K562 (cell line): Measurements from ENCODE around the gene DPF1. TPM values are rescaled to one million over a fixed set of nuclear protein-coding genes. Genes with fewer than 3 reads are reported as not detected.

Experiments used
- ATAC-seq: fragments of 200-7000 bp; cut with Tn5 transposase; 3 replicates; pipeline ENCODE4 v1.9.1; 2020; ENCODE audit warnings: moderate library complexity
- BruUV-seq: library from RNA; stranded (reverse); fragments of 400-500 nt; replicated peaks from 2 replicates; lab custom pipeline; 2021; lab: Mats Ljungman, UMichigan
- CTCF ChIA-PET: fragments of 300-600 bp; formaldehyde crosslinking; extraction: SDS; loops from one replicate; lab custom pipeline; 2021; ENCODE audit warnings: low intra/inter-chr PET ratio; lab: Yijun Ruan, JAX
- POLR2A ChIA-PET: fragments of 300-600, 350-650 bp; sonication (Branson Sonifier 250); formaldehyde crosslinking; extraction: SDS; loops from one replicate; lab custom pipeline; 2021; ENCODE audit warnings: antibody characterized with exemption, inconsistent platforms; lab: Yijun Ruan, JAX
- DNase-seq, 4 experiments: peaks; one replicate each; pipeline versions ENCODE4 v3.0.0 to v3.0.0-alpha.2; 2011 to 2018; ENCODE audit warnings: low spot score in 3 of 4, mixed read lengths in 3 of 4; ENCODE audit errors: extremely low read depth in 1 of 4
- FAIRE-seq: peaks from 2 replicates; lab custom pipeline; 2011; peaks lifted over from hg19 to GRCh38; lab: Jason Lieb, UNC
- H2AFZ ChIP-seq: 2 replicates; pipeline ENCODE4 v1.6.0; 2011; ENCODE audit warnings: low read depth, low read length, control low read depth, inconsistent platforms
- H3K27ac ChIP-seq: fragments of 200-600 bp; 3 replicates; pipeline ENCODE4 v1.8.0; 2011; ENCODE audit warnings: low read depth, mild to moderate bottlenecking, control low read depth, inconsistent platforms, low read length, moderate library complexity, mixed read lengths; ENCODE audit errors: extremely low read depth
- H3K27me3 ChIP-seq, 2 experiments: fragments of 300-600 bp in 1 of 2; 2 replicates in 1 of 2; 3 replicates in 1 of 2; pipeline versions ENCODE4 v1.6.0 to v1.8.0; 2011; ENCODE audit warnings: inconsistent platforms in 2 of 2, low read length in 2 of 2, mild to moderate bottlenecking in 1 of 2, mixed read lengths in 1 of 2, moderate library complexity in 1 of 2; ENCODE audit not compliant: control insufficient read depth in 2 of 2, insufficient read depth in 2 of 2
- H3K36me3 ChIP-seq: fragments of 300-600 bp; 3 replicates; pipeline ENCODE4 v1.8.0; 2011; ENCODE audit warnings: mild to moderate bottlenecking, low read length, inconsistent platforms; ENCODE audit not compliant: control insufficient read depth, insufficient read depth
- H3K4me1 ChIP-seq, 2 experiments: fragments of 200-600 bp in 1 of 2; replicated peaks in 1 of 2; 2 replicates in 1 of 2; 3 replicates in 1 of 2; pipeline versions ENCODE4 v1.5.1 to v1.8.0; 2011; ENCODE audit warnings: inconsistent platforms in 2 of 2, low read length in 2 of 2, mild to moderate bottlenecking in 1 of 2, mixed read lengths in 1 of 2, moderate library complexity in 1 of 2; ENCODE audit not compliant: control insufficient read depth in 2 of 2, insufficient read depth in 2 of 2
- H3K4me2 ChIP-seq: 2 replicates; pipeline ENCODE4 v1.6.1; 2011; ENCODE audit warnings: low read length, control low read depth, inconsistent platforms, mixed read lengths; ENCODE audit not compliant: insufficient read depth
- H3K4me3 ChIP-seq: fragments of 200-600 bp; sonication (generic), shearing (Covaris generic); 2 replicates; pipeline ENCODE4 v1.5.1; 2016; ENCODE audit warnings: control low read depth, inconsistent platforms
- H3K79me2 ChIP-seq: fragments of 200-600 bp; 3 replicates; pipeline ENCODE4 v1.8.0; 2011; ENCODE audit warnings: low read length, inconsistent platforms; ENCODE audit not compliant: control insufficient read depth, insufficient read depth
- H3K9ac ChIP-seq, 2 experiments: 2 replicates each; pipeline versions ENCODE4 v1.6.0 to v1.6.1; 2011; ENCODE audit warnings: low read depth in 2 of 2, low read length in 2 of 2, control low read depth in 1 of 2, inconsistent platforms in 1 of 2, mild to moderate bottlenecking in 1 of 2, mixed read lengths in 1 of 2; ENCODE audit not compliant: insufficient read depth in 1 of 2
- H3K9me1 ChIP-seq: one replicate; pipeline ENCODE4 v1.6.0; 2011; ENCODE audit warnings: inconsistent platforms, mild to moderate bottlenecking, low read length, moderate library complexity; ENCODE audit not compliant: control insufficient read depth, insufficient read depth
- H3K9me3 ChIP-seq: replicated peaks from 2 replicates; pipeline ENCODE4 v1.5.1; 2011; ENCODE audit warnings: low read depth, low read length, inconsistent platforms; ENCODE audit not compliant: control insufficient read depth, insufficient read depth
- H4K20me1 ChIP-seq: replicated peaks from 2 replicates; pipeline ENCODE4 v1.6.1; 2011; ENCODE audit warnings: low read length, inconsistent platforms, mixed read lengths; ENCODE audit not compliant: control insufficient read depth, insufficient read depth
- DPF2 ChIP-seq: fragments of 450-650 bp; IDR thresholded peaks from 2 replicates; pipeline ENCODE4 v1.6.1; 2016
- MGA ChIP-seq: fragments of 450-650 bp; IDR thresholded peaks from 2 replicates; pipeline ENCODE4 v1.6.1; 2016; ENCODE audit warnings: mild to moderate bottlenecking, moderate library complexity
- VEZF1 ChIP-seq: fragments of 200-800 bp; sonication (Bioruptor generic); IDR thresholded peaks from 2 replicates; pipeline ENCODE4 v1.6.1; 2017; ENCODE audit warnings: missing genetic modification characterization, missing compliant biosample characterization
- ZBTB9 ChIP-seq: fragments of 450-650 bp; formaldehyde crosslinking; IDR thresholded peaks from 2 replicates; pipeline ENCODE4 v1.4.0; 2020; ENCODE audit warnings: mild to moderate bottlenecking, moderate library complexity
- ZFP36 ChIP-seq: fragments of 150-350 bp; IDR thresholded peaks from 2 replicates; pipeline ENCODE4 v1.6.1; 2018; ENCODE audit warnings: low read length, low read depth; ENCODE audit not compliant: partially characterized antibody
- ZNF197 ChIP-seq: fragments of 200-800 bp; sonication (Bioruptor generic); IDR thresholded peaks from 2 replicates; pipeline ENCODE4 v1.6.1; 2016; ENCODE audit warnings: low read depth, missing genetic modification characterization, missing compliant biosample characterization
- WGBS: fragments of 100-300 bp; shearing (Covaris generic); methylation state at CpG from one replicate; pipeline ENCODE4 v1.1.6; 2016; ENCODE audit warnings: low coverage, mixed read lengths; ENCODE audit not compliant: insufficient coverage; ENCODE audit errors: missing lambda C conversion rate; 5-methylcytosine and 5-hydroxymethylcytosine counted together
- in situ Hi-C: fragments of 300-500 bp; cut with MboI; formaldehyde crosslinking; loops from 4 replicates; pipeline ENCODE4 v1.15.0; 2018; ENCODE audit warnings: inconsistent platforms, mixed read lengths
- intact Hi-C: fragments of 100-400 bp; cut with micrococcal nuclease; formaldehyde crosslinking; loops from 2 replicates; pipeline ENCODE4 v1.14.2; 2022
- polyA plus RNA-seq, 8 experiments: library from polyadenylated mRNA; depleted of rRNA in 4 of 8; stranded (reverse) in 5 of 8; unstranded in 3 of 8; fragments of >200 nt; fragmentation: Nextera tagmentation in 2 of 8; fragmentation: Illumina TruSeq in 1 of 8; extraction: Ambion mirVana in 2 of 8; extraction: Trizol in 1 of 8; gene quantifications; 2 replicates each; pipeline versions ENCODE4 v1.2.1 to v1.2.3, GENCODE V29; 2011 to 2014; ENCODE audit warnings: inconsistent platforms in 1 of 8, missing spikeins in 1 of 8
- total RNA-seq, 7 experiments: library from RNA; depleted of rRNA in 6 of 7; stranded (reverse); fragments of >200 nt in 6 of 7; fragmentation: Illumina TruSeq in 2 of 7; extraction: Trizol in 2 of 7; gene quantifications; 2 replicates each; pipeline versions ENCODE4 v1.2.1 to v1.2.3, GENCODE V29; 2011 to 2021; ENCODE audit warnings: low replicate concordance in 1 of 7

Gene DPF1
- total and polyA plus RNA-seq, 9 of the 15 experiments (the other 6 are each of a cell fraction or from before 2014, with no cell fraction given) = 0.10 to 5.7 (median 3.1) TPM

GRCh38 chr19:38252385-38252784, 28.4 kb upstream of the DPF1 start (continued):
- no peak for TF ChIP-seq VEZF1 (CRISPR knock-in tag)
- no peak for TF ChIP-seq ZNF197 (CRISPR knock-in tag)
- peak; percentile 66 for TF ChIP-seq ZFP36
- TF ChIP-seq ZBTB9 = no peak
- TF ChIP-seq, all 486 proteins: peak for 10

DNA sequence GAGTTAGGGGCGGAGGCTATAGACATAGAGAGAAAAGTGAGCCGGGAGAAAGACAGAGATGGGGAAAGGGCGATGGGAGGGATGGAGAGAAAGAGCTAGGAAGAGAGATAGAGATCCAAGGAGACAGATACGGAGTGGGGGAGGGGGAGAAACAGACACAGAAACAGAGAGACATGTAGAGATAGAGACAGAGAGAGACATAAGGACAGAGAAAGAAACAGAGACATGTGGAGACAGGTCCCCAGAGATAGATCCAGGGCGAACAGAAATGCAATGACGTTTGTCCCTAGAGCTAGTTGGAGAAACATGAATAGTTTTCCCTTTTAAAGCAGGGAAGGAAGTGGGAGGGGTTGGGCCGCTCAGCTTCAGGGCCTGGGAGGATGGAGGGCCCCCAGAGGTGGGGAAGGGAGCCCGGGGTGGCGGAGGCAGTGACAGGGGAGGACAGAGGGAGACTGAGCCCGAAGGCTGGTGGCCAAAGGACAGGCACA, 27.6 kb upstream of the DPF1 start:
- in situ Hi-C loops (no loop called here), intact Hi-C loops (no loop called here)
- no peak overlapping the region for H2AFZ ChIP-seq
- FAIRE-seq (no peak), ATAC-seq (no peak), DNase-seq (peak in 1 of 4 experiments; percentile 21)
- no TSS peak for BruUV-seq
- H3K27me3 ChIP-seq = no peaks in the 10 kb centered on the region
- H3K4me2 ChIP-seq = no peak overlapping the region; the same call in 1 of the 2 replicates
- no peak overlapping the region for H3K4me3 ChIP-seq
- H3K9me3 ChIP-seq = no peaks in the 10 kb centered on the region
- peak overlapping the region in 1 of 2 experiments; percentile 78; a peak in 2 of 4 replicates for H3K9ac ChIP-seq
- H3K27ac ChIP-seq = no peak overlapping the region
- ChIA-PET POLR2A (interaction anchor here (0.9 to 1.0 kb wide), 2 partner anchors 16 to 123 kb away, joined by 4 read pairs; partner anchors contain the start of gene PSMD8), CTCF (interaction anchor here (0.6 kb wide), 1 partner anchor 7 kb away, joined by 3 read pairs; no protein-coding TSS in a partner anchor)
- no peaks in the 10 kb centered on the region for H4K20me1 ChIP-seq
- peaks cover 39% of the 10 kb centered on the region for H3K79me2 ChIP-seq
- H3K36me3 ChIP-seq = peaks cover 31% of the 10 kb centered on the region; the same call in 2 of the 3 replicates
- H3K9me1 ChIP-seq = no peaks in the 10 kb centered on the region
- 60% methylated on average over 8 of the region's 10 CpGs for WGBS
- peaks cover 6 to 50% of the 10 kb centered on the region in 2 experiments; a peak in 4 of 5 replicates for H3K4me1 ChIP-seq
- TF ChIP-seq MGA (no peak), DPF2 (peak; percentile 33; the same call in 1 of the 2 replicates)
